ENCODE results near the gene LONRF2. TPM values are rescaled to one million over a fixed set of nuclear protein-coding genes. Genes with fewer than 3 reads are reported as not detected.

The LONRF2 gene
- total RNA-seq, 1 experiment from 2014 or later = 9.7 TPM

- CTCF ChIA-PET = interaction anchor here (1.2 to 1.9 kb wide), 2 partner anchors 99 to 115 kb away, joined by 4 to 5 read pairs; no protein-coding TSS in a partner anchor
- Mint-ChIP-seq H3K27me3 (ENCODE audit: unreplicated experiment) (no peaks in the 10 kb centered on the region), H3K27ac (ENCODE audit: unreplicated experiment) (no peak overlapping the region), H3K4me1 (ENCODE audit: low read depth, unreplicated experiment) (peaks cover 10% of the 10 kb centered on the region), H3K36me3 (ENCODE audit: insufficient read depth, unreplicated experiment) (peaks cover 5% of the 10 kb centered on the region), H3K9me3 (ENCODE audit: low read depth, unreplicated experiment) (peaks cover 4% of the 10 kb centered on the region), H3K4me3 (ENCODE audit: low read depth, unreplicated experiment) (no peak overlapping the region)
- intact Hi-C loops (cut with micrococcal nuclease; ENCODE audit: unreplicated experiment) = no loop called here
- no TSS peak for BruUV-seq (replicated peaks)
- DNase-seq = no peak
- no peak for TF ChIP-seq CTCF (IDR thresholded peaks at IDR 0.05; ENCODE audit: unreplicated experiment)
These were observed 56.2 kb downstream of the LONRF2 start for GRCh38 chr2:100266126-100266525.

GRCh38 chr2:100265226-100265625 lies 57.1 kb downstream of the LONRF2 start:
- no peaks in the 10 kb centered on the region for H3K9me3 Mint-ChIP-seq (ENCODE audit: low read depth, unreplicated experiment)
- BruUV-seq (replicated peaks) = no TSS peak

GRCh38 chr2:100264651-100265050 lies 57.6 kb downstream of the LONRF2 start:
- Mint-ChIP-seq H3K9me3 (ENCODE audit: low read depth, unreplicated experiment) (no peaks in the 10 kb centered on the region), H3K4me1 (ENCODE audit: low read depth, unreplicated experiment) (peaks cover 10% of the 10 kb centered on the region), H3K27ac (ENCODE audit: unreplicated experiment) (no peak overlapping the region), H3K36me3 (ENCODE audit: insufficient read depth, unreplicated experiment) (no peaks in the 10 kb centered on the region), H3K27me3 (ENCODE audit: unreplicated experiment) (no peaks in the 10 kb centered on the region), H3K4me3 (ENCODE audit: low read depth, unreplicated experiment) (no peak overlapping the region)
- intact Hi-C loops (cut with micrococcal nuclease; ENCODE audit: unreplicated experiment) = loop anchor here (5.0 kb wide), 1 partner anchor 537 kb away; no protein-coding TSS in a partner anchor
- CTCF ChIA-PET = interaction anchor here (5.3 kb wide), 1 partner anchor 116 kb away, joined by 125 read pairs; no protein-coding TSS in a partner anchor
- no peak for DNase-seq
- BruUV-seq (replicated peaks) = no TSS peak
- no peak for TF ChIP-seq CTCF (IDR thresholded peaks at IDR 0.05; ENCODE audit: unreplicated experiment)

More at GRCh38 chr2:100265226-100265625, 57.1 kb downstream of the LONRF2 start:
- intact Hi-C loops (cut with micrococcal nuclease; ENCODE audit: unreplicated experiment) = no loop called here
- no peaks in the 10 kb centered on the region for H3K36me3 Mint-ChIP-seq (ENCODE audit: insufficient read depth, unreplicated experiment)
- peaks cover 10% of the 10 kb centered on the region for H3K4me1 Mint-ChIP-seq (ENCODE audit: low read depth, unreplicated experiment)
- H3K27ac Mint-ChIP-seq (ENCODE audit: unreplicated experiment) = no peak overlapping the region
- no peak for TF ChIP-seq CTCF (IDR thresholded peaks at IDR 0.05; ENCODE audit: unreplicated experiment)
- H3K4me3 Mint-ChIP-seq (ENCODE audit: low read depth, unreplicated experiment) = no peak overlapping the region
- no peak for DNase-seq
- no peaks in the 10 kb centered on the region for H3K27me3 Mint-ChIP-seq (ENCODE audit: unreplicated experiment)
- CTCF ChIA-PET = interaction anchor here (5.3 kb wide), 1 partner anchor 115 kb away, joined by 125 read pairs; no protein-coding TSS in a partner anchor

GRCh38 chr2:100264121-100264520 lies 58.2 kb downstream of the LONRF2 start:
- Mint-ChIP-seq H3K4me1 (ENCODE audit: low read depth, unreplicated experiment) (peaks cover 10% of the 10 kb centered on the region), H3K27ac (ENCODE audit: unreplicated experiment) (no peak overlapping the region), H3K36me3 (ENCODE audit: insufficient read depth, unreplicated experiment) (no peaks in the 10 kb centered on the region), H3K9me3 (ENCODE audit: low read depth, unreplicated experiment) (no peaks in the 10 kb centered on the region), H3K4me3 (ENCODE audit: low read depth, unreplicated experiment) (no peak overlapping the region), H3K27me3 (ENCODE audit: unreplicated experiment) (no peaks in the 10 kb centered on the region)
- CTCF ChIA-PET = interaction anchor here (5.3 kb wide), 1 partner anchor 116 kb away, joined by 125 read pairs; no protein-coding TSS in a partner anchor
- BruUV-seq (replicated peaks) = no TSS peak
- no peak for TF ChIP-seq CTCF (IDR thresholded peaks at IDR 0.05; ENCODE audit: unreplicated experiment)
- intact Hi-C loops (cut with micrococcal nuclease; ENCODE audit: unreplicated experiment) = loop anchor here (5.0 kb wide), 1 partner anchor 537 kb away; no protein-coding TSS in a partner anchor
- no peak for DNase-seq
